ENCODE results near the gene SUN3. TPM values are rescaled to one million over a fixed set of nuclear protein-coding genes. Genes with fewer than 3 reads are reported as not detected.

SUN3 gene, protein sequence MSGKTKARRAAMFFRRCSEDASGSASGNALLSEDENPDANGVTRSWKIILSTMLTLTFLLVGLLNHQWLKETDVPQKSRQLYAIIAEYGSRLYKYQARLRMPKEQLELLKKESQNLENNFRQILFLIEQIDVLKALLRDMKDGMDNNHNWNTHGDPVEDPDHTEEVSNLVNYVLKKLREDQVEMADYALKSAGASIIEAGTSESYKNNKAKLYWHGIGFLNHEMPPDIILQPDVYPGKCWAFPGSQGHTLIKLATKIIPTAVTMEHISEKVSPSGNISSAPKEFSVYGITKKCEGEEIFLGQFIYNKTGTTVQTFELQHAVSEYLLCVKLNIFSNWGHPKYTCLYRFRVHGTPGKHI
- total RNA-seq (not detected), polyA plus RNA-seq (under 1 TPM in 1 of 3 donors, not detected in 2; 0.16 TPM)

DNA sequence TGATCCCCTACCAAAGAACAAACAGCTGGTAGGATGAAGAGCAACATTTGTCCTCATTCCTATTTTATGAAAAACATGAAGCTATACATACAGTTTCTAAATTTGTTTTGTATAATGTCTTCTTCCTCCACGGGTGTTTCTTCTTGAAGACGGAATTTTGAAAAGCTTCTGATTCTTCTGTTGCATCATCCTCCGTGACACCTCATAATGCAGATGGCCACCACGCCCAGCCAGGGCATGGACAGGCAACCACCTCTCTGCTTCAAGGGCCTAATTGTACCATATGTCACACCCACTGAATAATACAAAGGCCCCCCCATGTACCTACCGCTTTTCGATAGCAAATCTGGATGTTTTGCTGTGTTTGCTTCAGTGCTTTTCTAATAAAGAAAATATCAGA is at the start of gene SUN3:
TSS of gene SUN3 (minus strand) at position 170 of the 400 bp plus-strand sequence. CDS start at position 1, 169 bp downstream.
- WGBS, 2 donors: 86 to 92% methylated on average over 6 of the region's 6 CpGs
- peaks cover 0 to 8% (median 0%) of the 10 kb centered on the region in 3 donors for H3K27me3 ChIP-seq
- peaks cover 0 to under 1% (median 0%) of the 10 kb centered on the region in 4 donors for H3K9me3 ChIP-seq
- H3K36me3 ChIP-seq: no peaks in the 10 kb centered on the region
- intact Hi-C loops (cut with DNase I): no loop called here
- H3K4me1 ChIP-seq: no peaks in the 10 kb centered on the region
- TF ChIP-seq EP300 (IDR thresholded peaks at IDR 0.05): no peak
- TF ChIP-seq POLR2AphosphoS5 (IDR thresholded peaks at IDR 0.05): no peak
- TF ChIP-seq POLR2A (IDR thresholded peaks at IDR 0.05): no peak
- TF ChIP-seq, protein P1, sequence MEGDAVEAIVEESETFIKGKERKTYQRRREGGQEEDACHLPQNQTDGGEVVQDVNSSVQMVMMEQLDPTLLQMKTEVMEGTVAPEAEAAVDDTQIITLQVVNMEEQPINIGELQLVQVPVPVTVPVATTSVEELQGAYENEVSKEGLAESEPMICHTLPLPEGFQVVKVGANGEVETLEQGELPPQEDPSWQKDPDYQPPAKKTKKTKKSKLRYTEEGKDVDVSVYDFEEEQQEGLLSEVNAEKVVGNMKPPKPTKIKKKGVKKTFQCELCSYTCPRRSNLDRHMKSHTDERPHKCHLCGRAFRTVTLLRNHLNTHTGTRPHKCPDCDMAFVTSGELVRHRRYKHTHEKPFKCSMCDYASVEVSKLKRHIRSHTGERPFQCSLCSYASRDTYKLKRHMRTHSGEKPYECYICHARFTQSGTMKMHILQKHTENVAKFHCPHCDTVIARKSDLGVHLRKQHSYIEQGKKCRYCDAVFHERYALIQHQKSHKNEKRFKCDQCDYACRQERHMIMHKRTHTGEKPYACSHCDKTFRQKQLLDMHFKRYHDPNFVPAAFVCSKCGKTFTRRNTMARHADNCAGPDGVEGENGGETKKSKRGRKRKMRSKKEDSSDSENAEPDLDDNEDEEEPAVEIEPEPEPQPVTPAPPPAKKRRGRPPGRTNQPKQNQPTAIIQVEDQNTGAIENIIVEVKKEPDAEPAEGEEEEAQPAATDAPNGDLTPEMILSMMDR (IDR thresholded peaks at IDR 0.05): no peak
- H3K4me3 ChIP-seq: no peak within 1 kb of the TSS
- H3K27ac ChIP-seq: no peak within 1 kb of the TSS
- DNase-seq: no peak

DNA sequence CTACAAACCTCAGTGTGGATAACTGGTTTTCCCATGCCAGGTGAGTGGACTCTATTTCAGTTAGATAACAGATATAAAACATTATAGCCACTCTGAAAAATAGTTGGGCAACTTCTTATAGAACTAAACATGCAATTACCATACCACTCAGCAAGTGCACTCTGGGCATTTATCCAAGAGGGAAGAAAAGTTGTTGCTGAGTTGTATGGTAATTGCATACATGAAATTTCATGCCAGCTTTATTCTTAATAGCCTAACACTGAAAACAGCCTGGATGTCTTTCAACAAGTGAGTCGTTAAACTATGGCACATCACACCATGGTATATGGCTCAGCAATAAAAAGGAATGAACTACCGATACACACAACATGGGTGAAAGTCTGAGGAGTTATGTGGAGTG is 49.6 kb upstream of the SUN3 start:
- no peak for TF ChIP-seq POLR2A (IDR thresholded peaks at IDR 0.05)
- no peak for TF ChIP-seq POLR2AphosphoS5 (IDR thresholded peaks at IDR 0.05)
- TF ChIP-seq EP300 (IDR thresholded peaks at IDR 0.05): no peak
- TF ChIP-seq, protein P1 (IDR thresholded peaks at IDR 0.05): no peak
- DNase-seq: no peak
- WGBS, 2 donors: 15 to 64% methylated on average over 2 of the region's 2 CpGs
- intact Hi-C loops (cut with DNase I): no loop called here
- H3K4me1 ChIP-seq: no peaks in the 10 kb centered on the region
- H3K27me3 ChIP-seq: no peaks in the 10 kb centered on the region
- no peak overlapping the region for H3K4me3 ChIP-seq
- H3K27ac ChIP-seq: no peak overlapping the region
- no peaks in the 10 kb centered on the region for H3K36me3 ChIP-seq
- no peaks in the 10 kb centered on the region for H3K9me3 ChIP-seq

DNA sequence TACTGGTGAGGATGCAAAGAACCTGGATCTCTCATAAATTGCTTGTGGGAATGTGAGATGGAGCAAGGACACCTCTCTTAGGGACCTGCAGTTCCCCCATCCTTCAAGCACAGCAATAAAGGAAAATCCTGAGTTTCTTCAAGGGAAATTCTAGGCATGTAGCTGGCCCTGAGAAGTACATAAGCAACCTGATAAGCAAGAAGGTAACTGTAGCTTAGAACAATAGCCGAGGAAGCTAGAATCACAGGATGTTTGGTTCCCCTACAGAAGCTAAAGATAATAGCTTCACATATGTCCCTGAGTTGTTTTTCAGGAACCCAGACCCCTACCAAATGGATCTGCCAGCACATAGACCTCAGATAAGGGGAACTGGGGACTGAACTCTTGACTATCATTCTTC is 48.5 kb upstream of the SUN3 start:
- Histone ChIP-seq H3K4me1 (no peaks in the 10 kb centered on the region), H3K9me3 (no peaks in the 10 kb centered on the region), H3K36me3 (no peaks in the 10 kb centered on the region), H3K27me3 (no peaks in the 10 kb centered on the region), H3K4me3 (no peak overlapping the region), H3K27ac (no peak overlapping the region)
- DNase-seq: no peak
- 88 to 93% methylated on average over 1 of the region's 1 CpG for WGBS, 2 donors
- TF ChIP-seq POLR2AphosphoS5 (IDR thresholded peaks at IDR 0.05) (no peak), EP300 (IDR thresholded peaks at IDR 0.05) (no peak), POLR2A (IDR thresholded peaks at IDR 0.05) (no peak)
- TF ChIP-seq, protein P1 (IDR thresholded peaks at IDR 0.05): no peak
- intact Hi-C loops (cut with DNase I): no loop called here

DNA sequence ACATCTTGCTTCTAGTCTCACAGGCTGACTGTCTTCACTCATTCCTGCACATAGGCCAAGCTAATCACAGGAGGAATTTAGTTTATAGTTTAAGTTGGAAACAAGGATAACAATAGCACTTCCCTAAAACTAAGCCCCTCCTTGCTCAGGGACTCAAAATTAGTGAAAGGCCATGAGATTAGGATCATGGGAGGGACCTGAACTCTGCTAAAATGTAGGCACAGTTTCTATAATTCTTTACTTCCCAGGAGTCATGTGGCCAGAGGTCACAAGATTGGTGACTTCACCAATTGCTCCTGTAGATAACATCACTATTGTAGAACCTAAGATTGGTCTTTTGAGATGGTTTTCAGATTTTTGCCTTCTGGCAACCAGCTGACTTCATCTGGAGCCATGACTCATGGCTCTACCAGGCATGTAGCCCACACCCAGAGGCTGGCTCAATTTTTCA is 45.3 kb upstream of the SUN3 start:
- Histone ChIP-seq H3K4me1 (no peaks in the 10 kb centered on the region), H3K4me3 (no peak overlapping the region), H3K27ac (no peak overlapping the region), H3K27me3 (no peaks in the 10 kb centered on the region), H3K36me3 (no peaks in the 10 kb centered on the region), H3K9me3 (no peaks in the 10 kb centered on the region)
- intact Hi-C loops (cut with DNase I): no loop called here
- DNase-seq: no peak
- TF ChIP-seq POLR2AphosphoS5 (IDR thresholded peaks at IDR 0.05): no peak
- TF ChIP-seq, protein P1 (IDR thresholded peaks at IDR 0.05): no peak
- TF ChIP-seq POLR2A (IDR thresholded peaks at IDR 0.05): no peak
- TF ChIP-seq EP300 (IDR thresholded peaks at IDR 0.05): no peak
